T follicular helper cell (primary cell): ENCODE results near the gene SPIN4.
"Not testable (repeated sequence)": the region's sequence is repeated elsewhere in the genome, so short reads cannot be mapped to it uniquely, and the experiment has no call there.

Experiments used
- DNase-seq: peaks from one replicate; pipeline ENCODE4 v3.0.0-alpha.2; 2020; ENCODE audit warnings: low read depth
- total RNA-seq, 2 experiments: gene quantifications; one replicate each; lab custom pipeline; 2026; lab: John Stamatoyannopoulos, UW

The SPIN4 gene
- 0.91 to 3.9 reads per million in 2 experiments for total RNA-seq

GRCh38 chrX:63350941-63351616 lies at the start of gene SPIN4:
TSS of gene SPIN4 (minus strand) at chrX:63351332. CDS start at chrX:63350819, 513 bp downstream.
- DNase-seq: peak; percentile 18

GRCh38 chrX:63400340-63400739 lies 49.2 kb upstream of the SPIN4 start:
- no peak for DNase-seq

GRCh38 chrX:63394872-63395271 lies 43.7 kb upstream of the SPIN4 start:
- DNase-seq: no peak

GRCh38 chrX:63393094-63393493 lies 42.0 kb upstream of the SPIN4 start:
- DNase-seq: not testable (repeated sequence)

GRCh38 chrX:63387411-63387810 lies 36.3 kb upstream of the SPIN4 start:
- DNase-seq: no peak

GRCh38 chrX:63384263-63384662 lies 33.1 kb upstream of the SPIN4 start:
- not testable (repeated sequence) for DNase-seq

GRCh38 chrX:63373012-63373411 lies 21.9 kb upstream of the SPIN4 start:
- not testable (repeated sequence) for DNase-seq

GRCh38 chrX:63367699-63368098 lies 16.6 kb upstream of the SPIN4 start:
- not testable (repeated sequence) for DNase-seq

GRCh38 chrX:63363788-63364187 lies 12.7 kb upstream of the SPIN4 start:
- no peak for DNase-seq

GRCh38 chrX:63361494-63361893 lies 10.4 kb upstream of the SPIN4 start:
- no peak for DNase-seq

GRCh38 chrX:63354484-63354883 lies 3.4 kb upstream of the SPIN4 start:
- no peak for DNase-seq

- no peak for DNase-seq
These were observed 661 bp downstream of the SPIN4 start for GRCh38 chrX:63350465-63350877.

GRCh38 chrX:63349307-63349706 lies 1.8 kb downstream of the SPIN4 start:
- no peak for DNase-seq

GRCh38 chrX:63330681-63331080 lies 20.5 kb downstream of the SPIN4 start:
- DNase-seq: no peak

- DNase-seq: no peak
These were observed 23.3 kb downstream of the SPIN4 start for GRCh38 chrX:63327788-63328187.

- no peak for DNase-seq
These were observed 51.5 kb downstream of the SPIN4 start for GRCh38 chrX:63299596-63299995.
